Stimulated activated naive CD4-positive, alpha-beta T cell (primary cell): ENCODE results near the gene VWF.
A peak's percentile ranks its signal among the peaks of the same experiment; 100 is the strongest.
"Not testable (repeated sequence)": the region's sequence is repeated elsewhere in the genome, so short reads cannot be mapped to it uniquely, and the experiment has no call there.

Experiments
- DNase-seq, 6 experiments: peaks; one replicate each; lab custom pipeline; 2025; lab: John Stamatoyannopoulos, UW

VWF gene

GRCh38 chr12:6032726-6033125, 91.7 kb downstream of the VWF start:
- no peak for DNase-seq

GRCh38 chr12:6031001-6031400, 93.5 kb downstream of the VWF start:
- no peak for DNase-seq

GRCh38 chr12:6030081-6030480, 94.4 kb downstream of the VWF start:
- no peak for DNase-seq

- no peak for DNase-seq
These were observed 95.1 kb downstream of the VWF start for GRCh38 chr12:6029401-6029800.

- no peak for DNase-seq
These were observed 97.5 kb downstream of the VWF start for GRCh38 chr12:6026998-6027397.

- not testable (repeated sequence) for DNase-seq
These were observed 98.7 kb downstream of the VWF start for GRCh38 chr12:6025703-6026298.

- not testable (repeated sequence) for DNase-seq
These were observed 100.4 kb downstream of the VWF start for GRCh38 chr12:6024066-6024465.

GRCh38 chr12:6020930-6021329, 103.5 kb downstream of the VWF start:
- no peak for DNase-seq

GRCh38 chr12:6020511-6020910, 104.0 kb downstream of the VWF start:
- not testable (repeated sequence) for DNase-seq

- DNase-seq, result not testable (repeated sequence)
These were observed 105.2 kb downstream of the VWF start for GRCh38 chr12:6019256-6019655.

- no peak for DNase-seq
These were observed 106.2 kb downstream of the VWF start for GRCh38 chr12:6018265-6018664.

- no peak for DNase-seq
These were observed 107.7 kb downstream of the VWF start for GRCh38 chr12:6016756-6017155.

GRCh38 chr12:6016004-6016403, 108.5 kb downstream of the VWF start:
- DNase-seq, result not testable (repeated sequence)

- not testable (repeated sequence) for DNase-seq
These were observed 109.2 kb downstream of the VWF start for GRCh38 chr12:6015271-6015670.

- DNase-seq, result not testable (repeated sequence)
These were observed 113.7 kb downstream of the VWF start for GRCh38 chr12:6010631-6011350.

GRCh38 chr12:5997260-5997659, 127.2 kb downstream of the VWF start:
- DNase-seq, result no peak

- DNase-seq, result no peak
These were observed 128.0 kb downstream of the VWF start for GRCh38 chr12:5996459-5996858.

- DNase-seq, result no peak
These were observed 134.8 kb downstream of the VWF start for GRCh38 chr12:5989621-5990020.

- peak; percentile 25 to 77 (median 60) for DNase-seq
These were observed 135.8 kb downstream of the VWF start for GRCh38 chr12:5988659-5989116.

GRCh38 chr12:5988088-5988487, 136.4 kb downstream of the VWF start:
- DNase-seq, result no peak

GRCh38 chr12:5987573-5987972, 136.9 kb downstream of the VWF start:
- no peak for DNase-seq

GRCh38 chr12:5985471-5985870, 139.0 kb downstream of the VWF start:
- no peak for DNase-seq

GRCh38 chr12:5984873-5985272, 139.6 kb downstream of the VWF start:
- DNase-seq, result no peak

- DNase-seq, result no peak
These were observed 142.4 kb downstream of the VWF start for GRCh38 chr12:5982106-5982505.
